GM12801 (cell line): Measurements from ENCODE around the gene CSNK1E.

ENCODE experiments used
- TF ChIP-seq, protein P1 (sequence below): IDR thresholded peaks from one replicate; pipeline ENCODE4 v1.5.1; 2011; ENCODE audit warnings: control low read depth; ENCODE audit not compliant: insufficient read length; ENCODE audit errors: extremely low read depth

The CSNK1E gene

DNA sequence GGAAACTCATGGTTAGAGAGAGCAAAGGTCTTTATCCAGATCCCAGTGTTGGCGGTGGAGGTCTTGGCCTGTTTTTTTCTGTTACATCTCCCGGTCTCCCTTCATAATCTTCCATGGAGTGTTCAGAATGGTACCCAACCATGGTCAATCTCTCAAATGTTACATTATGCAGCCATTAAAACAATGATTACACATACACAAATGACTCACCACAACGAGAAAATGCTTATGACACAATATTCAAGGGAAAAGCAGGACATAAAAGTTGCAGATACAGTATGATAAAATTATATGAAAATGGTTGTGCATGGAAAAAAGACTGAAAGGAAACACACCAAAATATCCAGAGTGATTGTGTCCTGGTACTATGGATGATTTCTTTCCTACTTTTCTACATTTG, 17.8 kb upstream of the CSNK1E start:
- TF ChIP-seq, protein P1, sequence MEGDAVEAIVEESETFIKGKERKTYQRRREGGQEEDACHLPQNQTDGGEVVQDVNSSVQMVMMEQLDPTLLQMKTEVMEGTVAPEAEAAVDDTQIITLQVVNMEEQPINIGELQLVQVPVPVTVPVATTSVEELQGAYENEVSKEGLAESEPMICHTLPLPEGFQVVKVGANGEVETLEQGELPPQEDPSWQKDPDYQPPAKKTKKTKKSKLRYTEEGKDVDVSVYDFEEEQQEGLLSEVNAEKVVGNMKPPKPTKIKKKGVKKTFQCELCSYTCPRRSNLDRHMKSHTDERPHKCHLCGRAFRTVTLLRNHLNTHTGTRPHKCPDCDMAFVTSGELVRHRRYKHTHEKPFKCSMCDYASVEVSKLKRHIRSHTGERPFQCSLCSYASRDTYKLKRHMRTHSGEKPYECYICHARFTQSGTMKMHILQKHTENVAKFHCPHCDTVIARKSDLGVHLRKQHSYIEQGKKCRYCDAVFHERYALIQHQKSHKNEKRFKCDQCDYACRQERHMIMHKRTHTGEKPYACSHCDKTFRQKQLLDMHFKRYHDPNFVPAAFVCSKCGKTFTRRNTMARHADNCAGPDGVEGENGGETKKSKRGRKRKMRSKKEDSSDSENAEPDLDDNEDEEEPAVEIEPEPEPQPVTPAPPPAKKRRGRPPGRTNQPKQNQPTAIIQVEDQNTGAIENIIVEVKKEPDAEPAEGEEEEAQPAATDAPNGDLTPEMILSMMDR = no peak

DNA sequence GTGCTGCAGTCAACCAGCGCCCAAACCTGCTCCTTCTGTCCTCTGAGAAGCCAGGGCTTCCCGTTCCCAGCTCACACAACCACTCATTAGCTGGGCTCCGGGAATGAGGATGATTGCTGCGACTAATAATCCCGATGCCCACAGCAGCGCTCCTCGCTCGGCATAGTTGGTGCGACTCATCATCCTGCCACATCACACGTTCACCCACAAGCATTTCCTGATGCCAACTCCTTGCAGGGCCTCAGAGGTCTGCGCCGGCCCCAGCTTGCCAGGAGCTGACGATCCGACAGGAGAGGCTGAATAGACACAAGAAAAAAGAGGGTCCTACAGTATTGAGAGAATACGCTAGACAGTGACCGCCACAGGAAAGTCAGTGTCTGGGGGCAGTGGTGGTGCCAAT, 10.6 kb upstream of the CSNK1E start:
- TF ChIP-seq, protein P1 = no peak

DNA sequence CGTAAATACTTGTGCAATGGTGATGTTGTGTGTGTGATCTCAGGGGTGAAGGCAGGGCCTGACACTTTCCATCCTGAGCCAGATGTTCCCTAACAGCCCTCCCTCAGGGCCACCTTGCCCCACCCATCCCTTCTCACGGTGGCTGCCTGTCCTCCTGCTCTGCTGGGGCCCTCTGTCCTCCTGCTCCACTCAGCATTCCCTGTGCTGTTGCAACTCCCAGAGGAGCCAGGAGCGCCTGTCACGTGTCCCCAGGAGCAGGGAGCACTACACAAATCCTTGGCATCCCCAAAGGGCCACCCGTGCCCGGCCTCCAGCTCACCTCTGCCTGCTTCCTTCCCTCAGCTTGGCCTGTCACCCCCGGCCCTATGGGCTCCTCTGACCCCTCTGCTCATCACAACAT, 10.2 kb upstream of the CSNK1E start:
- TF ChIP-seq, protein P1 = no peak

DNA sequence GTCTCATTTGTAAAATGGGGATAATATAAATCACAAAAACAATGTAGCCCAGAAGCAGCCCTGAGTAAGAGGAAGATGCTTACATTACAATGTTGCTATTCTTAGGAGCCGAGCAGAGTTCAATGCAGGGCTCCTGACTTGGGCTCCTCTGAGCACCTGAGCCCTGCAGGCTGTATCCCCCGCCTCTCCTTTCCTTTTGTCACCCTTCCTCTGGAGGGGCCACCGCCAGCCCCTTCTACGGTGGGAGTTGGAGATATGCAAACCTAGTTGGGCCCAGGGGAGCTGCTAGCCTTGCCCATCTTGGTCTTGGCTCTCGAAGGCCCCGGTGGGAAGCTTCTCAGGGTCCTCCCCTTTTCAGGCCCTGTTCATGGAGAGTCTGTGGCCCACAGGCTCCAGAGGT, 8.4 kb upstream of the CSNK1E start:
- TF ChIP-seq, protein P1 = no peak

DNA sequence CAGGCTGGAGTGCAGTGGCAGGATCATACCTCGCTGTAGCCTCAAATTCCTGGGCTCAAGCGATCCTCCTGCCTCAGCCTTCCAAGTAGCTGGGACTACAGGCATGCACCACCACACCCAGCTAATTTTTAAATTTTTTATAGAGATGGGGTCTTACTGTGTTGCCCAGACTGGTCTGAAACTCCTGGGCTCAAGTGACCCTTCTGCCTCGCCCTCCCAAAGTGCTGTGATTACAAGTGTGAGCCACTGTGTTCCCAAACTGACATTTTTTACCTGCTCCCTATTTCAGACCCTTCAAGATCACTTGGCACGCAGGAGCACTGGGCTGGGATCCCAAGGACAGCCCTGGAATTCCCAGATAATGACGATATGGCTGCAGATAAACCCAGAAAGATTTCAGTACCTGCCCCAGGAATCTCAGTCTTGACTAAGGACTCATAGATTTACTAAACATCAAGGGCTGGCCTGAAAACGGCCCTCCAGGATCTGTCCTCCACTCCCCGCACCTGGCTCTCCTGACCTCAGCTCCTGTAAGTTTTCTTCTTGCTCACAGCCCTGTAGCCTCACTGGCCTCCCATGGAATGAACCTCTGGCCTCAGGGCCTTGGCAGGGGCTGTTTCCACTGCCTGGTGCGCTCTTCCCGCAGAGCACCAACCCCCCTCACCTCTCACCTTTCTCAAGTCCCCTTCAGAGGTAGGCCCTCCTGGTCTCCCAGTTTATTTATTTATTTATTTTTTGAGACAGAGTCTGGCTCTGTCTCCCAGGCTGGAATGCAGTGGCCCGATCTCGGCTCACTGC, 3.6 kb upstream of the CSNK1E start:
- TF ChIP-seq, protein P1 = no peak

DNA sequence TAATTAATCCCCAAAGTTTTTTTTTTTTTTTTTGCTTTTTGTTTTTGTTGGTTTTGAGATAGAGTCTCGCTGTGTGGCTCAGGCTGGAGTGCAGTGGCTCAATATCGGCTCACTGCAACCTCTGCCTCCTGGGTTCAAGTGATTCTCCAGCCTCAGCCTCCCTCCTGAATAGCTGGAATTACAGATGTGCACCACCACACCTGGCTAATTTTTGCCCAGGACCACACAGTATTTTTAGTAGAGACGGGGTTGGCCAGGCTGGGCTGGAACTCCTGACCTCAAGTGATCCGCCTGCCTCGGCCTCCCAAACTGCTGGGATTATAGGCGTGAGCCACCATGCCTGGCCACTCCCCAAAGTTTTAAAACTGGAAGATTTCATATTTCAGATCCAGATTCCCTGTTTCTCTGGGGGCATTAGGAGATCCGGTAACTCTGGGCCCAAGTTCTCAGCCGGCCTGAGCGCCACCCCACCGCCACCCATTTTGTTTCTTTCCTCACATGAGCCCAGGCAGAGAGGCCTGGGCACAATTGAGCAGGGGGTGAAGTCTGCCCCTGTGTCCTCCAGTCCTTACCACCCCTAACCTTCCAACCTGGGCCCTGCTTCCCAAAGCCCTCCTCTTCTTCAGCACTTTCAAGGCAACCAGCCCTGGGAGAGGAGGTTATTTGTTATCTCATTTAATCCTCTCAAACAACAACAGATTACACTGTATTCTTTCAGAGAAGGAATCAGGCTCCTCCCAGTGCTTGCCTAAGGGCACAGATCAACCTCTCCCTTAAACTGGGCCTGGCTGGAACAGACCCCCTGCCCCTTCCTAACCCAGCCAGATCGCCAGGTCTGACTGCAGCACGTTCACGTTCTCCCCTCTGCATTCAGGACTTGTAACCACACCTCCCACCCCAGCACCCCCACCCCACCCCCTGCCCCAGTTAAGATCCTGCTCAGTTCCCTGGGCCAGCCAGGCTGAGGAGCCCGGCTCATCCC, 1.9 kb upstream of the CSNK1E start:
- TF ChIP-seq, protein P1 = no peak

DNA sequence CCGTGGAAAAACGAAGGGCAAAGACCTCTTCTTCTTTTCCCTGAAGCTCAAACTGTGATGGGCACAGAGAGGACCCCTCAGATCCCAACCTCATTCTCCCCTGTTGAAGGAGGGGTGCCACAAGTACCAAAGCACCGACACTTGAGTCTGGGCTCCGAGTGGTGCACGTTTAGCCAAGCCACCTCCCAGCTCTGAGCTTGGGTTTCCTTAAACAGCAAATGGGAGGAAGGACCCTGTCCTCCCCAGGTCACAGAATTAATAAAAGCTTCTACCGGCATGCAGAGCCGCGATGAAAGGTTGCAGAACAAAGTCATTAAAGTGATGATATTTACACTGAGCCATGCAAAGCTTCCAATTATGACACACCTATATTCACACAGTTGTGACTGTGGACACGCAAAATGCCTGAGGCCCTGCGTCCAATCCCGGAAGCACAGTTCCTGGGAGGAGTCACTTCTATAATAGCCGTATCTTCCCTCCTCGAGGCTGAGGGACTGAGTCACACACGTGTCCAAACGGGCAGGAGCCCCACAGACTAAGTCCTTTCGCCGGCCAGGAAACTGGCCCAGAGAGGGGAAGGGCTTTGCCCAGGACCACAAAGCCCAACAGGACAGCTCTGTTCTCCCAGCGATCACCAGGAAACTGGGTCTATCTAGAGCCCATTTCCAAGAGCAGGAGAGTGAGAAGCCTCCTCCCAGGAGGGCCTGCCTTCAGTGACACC, 922 bp upstream of the CSNK1E start:
- TF ChIP-seq, protein P1 = no peak
